C4-2B (cell line): ENCODE measurements around the gene COL4A1.

Source experiments
- ZFX ChIP-seq: fragments of 450-650 bp; IDR thresholded peaks from 2 replicates; pipeline ENCODE4 v1.6.1; 2017
- TF ChIP-seq, protein P1 (sequence below): fragments of 450-650 bp; conservative IDR thresholded peaks from 2 replicates; pipeline ENCODE4 v1.5.1; 2017; ENCODE audit warnings: mild to moderate bottlenecking

- TF ChIP-seq, protein P1, sequence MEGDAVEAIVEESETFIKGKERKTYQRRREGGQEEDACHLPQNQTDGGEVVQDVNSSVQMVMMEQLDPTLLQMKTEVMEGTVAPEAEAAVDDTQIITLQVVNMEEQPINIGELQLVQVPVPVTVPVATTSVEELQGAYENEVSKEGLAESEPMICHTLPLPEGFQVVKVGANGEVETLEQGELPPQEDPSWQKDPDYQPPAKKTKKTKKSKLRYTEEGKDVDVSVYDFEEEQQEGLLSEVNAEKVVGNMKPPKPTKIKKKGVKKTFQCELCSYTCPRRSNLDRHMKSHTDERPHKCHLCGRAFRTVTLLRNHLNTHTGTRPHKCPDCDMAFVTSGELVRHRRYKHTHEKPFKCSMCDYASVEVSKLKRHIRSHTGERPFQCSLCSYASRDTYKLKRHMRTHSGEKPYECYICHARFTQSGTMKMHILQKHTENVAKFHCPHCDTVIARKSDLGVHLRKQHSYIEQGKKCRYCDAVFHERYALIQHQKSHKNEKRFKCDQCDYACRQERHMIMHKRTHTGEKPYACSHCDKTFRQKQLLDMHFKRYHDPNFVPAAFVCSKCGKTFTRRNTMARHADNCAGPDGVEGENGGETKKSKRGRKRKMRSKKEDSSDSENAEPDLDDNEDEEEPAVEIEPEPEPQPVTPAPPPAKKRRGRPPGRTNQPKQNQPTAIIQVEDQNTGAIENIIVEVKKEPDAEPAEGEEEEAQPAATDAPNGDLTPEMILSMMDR: no peak
- TF ChIP-seq ZFX: no peak
Observed at GRCh38 chr13:110216398-110217041, 90.4 kb downstream of the COL4A1 start.
